ENCODE data around the gene FADS6.

- TF ChIP-seq, protein P1, sequence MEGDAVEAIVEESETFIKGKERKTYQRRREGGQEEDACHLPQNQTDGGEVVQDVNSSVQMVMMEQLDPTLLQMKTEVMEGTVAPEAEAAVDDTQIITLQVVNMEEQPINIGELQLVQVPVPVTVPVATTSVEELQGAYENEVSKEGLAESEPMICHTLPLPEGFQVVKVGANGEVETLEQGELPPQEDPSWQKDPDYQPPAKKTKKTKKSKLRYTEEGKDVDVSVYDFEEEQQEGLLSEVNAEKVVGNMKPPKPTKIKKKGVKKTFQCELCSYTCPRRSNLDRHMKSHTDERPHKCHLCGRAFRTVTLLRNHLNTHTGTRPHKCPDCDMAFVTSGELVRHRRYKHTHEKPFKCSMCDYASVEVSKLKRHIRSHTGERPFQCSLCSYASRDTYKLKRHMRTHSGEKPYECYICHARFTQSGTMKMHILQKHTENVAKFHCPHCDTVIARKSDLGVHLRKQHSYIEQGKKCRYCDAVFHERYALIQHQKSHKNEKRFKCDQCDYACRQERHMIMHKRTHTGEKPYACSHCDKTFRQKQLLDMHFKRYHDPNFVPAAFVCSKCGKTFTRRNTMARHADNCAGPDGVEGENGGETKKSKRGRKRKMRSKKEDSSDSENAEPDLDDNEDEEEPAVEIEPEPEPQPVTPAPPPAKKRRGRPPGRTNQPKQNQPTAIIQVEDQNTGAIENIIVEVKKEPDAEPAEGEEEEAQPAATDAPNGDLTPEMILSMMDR (IDR thresholded peaks at IDR 0.05) = no peak
- TF ChIP-seq POLR2A (IDR thresholded peaks at IDR 0.05) (no peak), EP300 (IDR thresholded peaks at IDR 0.05) (no peak)
These were observed 44.9 kb upstream of the FADS6 start for GRCh38 chr17:74938194-74938950.

All from ovary (tissue), 3 donors.